Fibroblast of lung (primary cell): Measurements from ENCODE around the gene DUSP19. TPM values are rescaled to one million over a fixed set of nuclear protein-coding genes. Genes with fewer than 3 reads are reported as not detected.

Source experiments
- DNase-seq, 2 donors: peaks; one replicate each; pipeline versions ENCODE4 v3.0.0 to v3.0.0-alpha.2; 2010; ENCODE audit warnings: low read depth in 2 of 2
- H2AFZ ChIP-seq: 2 replicates; pipeline ENCODE4 v1.5.1; 2012; ENCODE audit warnings: low read length, control low read depth, inconsistent platforms
- H3K27ac ChIP-seq: 2 replicates; pipeline ENCODE4 v1.5.1; 2011; ENCODE audit warnings: low read length, control low read depth; ENCODE audit not compliant: insufficient read depth
- H3K27me3 ChIP-seq: 2 replicates; pipeline ENCODE4 v1.5.1; 2011; ENCODE audit warnings: mild to moderate bottlenecking, low read length; ENCODE audit not compliant: control insufficient read depth, insufficient read depth
- H3K36me3 ChIP-seq: 2 replicates; pipeline ENCODE4 v1.5.1; 2011; ENCODE audit warnings: low read length; ENCODE audit not compliant: control insufficient read depth, insufficient read depth
- H3K4me1 ChIP-seq: 2 replicates; pipeline ENCODE4 v1.5.1; 2011; ENCODE audit warnings: low read length; ENCODE audit not compliant: control insufficient read depth, insufficient read depth; ENCODE audit errors: extremely low read depth
- H3K4me2 ChIP-seq: 2 replicates; pipeline ENCODE4 v1.5.1; 2011; ENCODE audit warnings: low read length, control low read depth; ENCODE audit not compliant: insufficient read depth; ENCODE audit errors: extremely low read depth
- H3K4me3 ChIP-seq, 4 experiments: fragments of 200-600 bp in 1 of 4; sonication (generic) in 1 of 4; replicated peaks in 1 of 4; 2 replicates each; pipeline ENCODE4 v1.5.1; 2011 to 2016; ENCODE audit warnings: low read length in 4 of 4, low read depth in 3 of 4, mild to moderate bottlenecking in 3 of 4, control low read depth in 2 of 4, inconsistent platforms in 1 of 4, mixed read lengths in 1 of 4; ENCODE audit not compliant: insufficient read depth in 1 of 4; ENCODE audit errors: control extremely low read depth in 1 of 4
- H3K79me2 ChIP-seq: 2 replicates; pipeline ENCODE4 v1.5.1; 2012; ENCODE audit warnings: mild to moderate bottlenecking, low read length, inconsistent platforms; ENCODE audit not compliant: control insufficient read depth, insufficient read depth
- H3K9ac ChIP-seq: 2 replicates; pipeline ENCODE4 v1.5.1; 2011; ENCODE audit warnings: mild to moderate bottlenecking, low read length, control low read depth; ENCODE audit not compliant: insufficient read depth
- H3K9me3 ChIP-seq: 2 replicates; pipeline ENCODE4 v1.5.1; 2012; ENCODE audit warnings: low read depth, low read length; ENCODE audit not compliant: control insufficient read depth, insufficient read depth
- H4K20me1 ChIP-seq: 2 replicates; pipeline ENCODE4 v1.5.1; 2011; ENCODE audit warnings: low read length; ENCODE audit not compliant: control insufficient read depth, insufficient read depth; ENCODE audit errors: extremely low read depth
- CTCF ChIP-seq, 2 donors: IDR thresholded peaks in 1 of 2; conservative IDR thresholded peaks in 1 of 2; 1 replicate in 1 of 2; 2 replicates in 1 of 2; pipeline ENCODE4 v1.5.1; 2011 to 2012; ENCODE audit warnings: low read length in 2 of 2, control low read depth in 1 of 2, inconsistent platforms in 1 of 2, low read depth in 1 of 2, mild to moderate bottlenecking in 1 of 2
- EZH2 ChIP-seq: IDR thresholded peaks from 2 replicates; pipeline ENCODE4 v1.5.1; 2012; ENCODE audit warnings: low read length, control low read depth, mild to moderate bottlenecking; ENCODE audit errors: missing control alignments
- polyA plus RNA-seq, 2 donors: library from polyadenylated mRNA; depleted of rRNA in 1 of 2; stranded (reverse) in 1 of 2; unstranded in 1 of 2; fragments of >200 nt; gene quantifications; 2 replicates each; pipeline ENCODE4 v1.2.1, GENCODE V29; 2011 to 2012; ENCODE audit warnings: missing spikeins in 1 of 2
- total RNA-seq: library from RNA; depleted of rRNA; stranded (reverse); fragments of >200 nt; gene quantifications from 2 replicates; pipeline ENCODE4 v1.2.1, GENCODE V29; 2014

DUSP19 gene
- total and polyA plus RNA-seq, 2 donors (not counting 1 experiment from before 2014, with no cell fraction given), result 2.6 to 7.4 TPM

- Histone ChIP-seq H3K9ac (no peak overlapping the region), H3K4me3 (no peak overlapping the region), H3K27ac (no peak overlapping the region), H4K20me1 (no peaks in the 10 kb centered on the region), H3K9me3 (no peaks in the 10 kb centered on the region), H3K79me2 (no peaks in the 10 kb centered on the region), H3K4me1 (no peaks in the 10 kb centered on the region), H3K36me3 (no peaks in the 10 kb centered on the region), H3K4me2 (no peak overlapping the region), H2AFZ (no peak overlapping the region), H3K27me3 (no peaks in the 10 kb centered on the region)
- TF ChIP-seq EZH2, result no peak
- TF ChIP-seq CTCF (conservative IDR thresholded peaks at IDR 0.05 in 1 of 2, IDR thresholded peaks at IDR 0.05 in 1 of 2; ENCODE audit: low read depth in 1 of 2, low read length in 2 of 2), result no peak
- DNase-seq, result peak in 1 of 2 donors; percentile 9
Observed at GRCh38 chr2:183060571-183061231, 17.8 kb upstream of the DUSP19 start.

GRCh38 chr2:183063083-183063482 is 15.5 kb upstream of the DUSP19 start:
- Histone ChIP-seq H3K27ac (no peak overlapping the region), H3K4me3 (no peak overlapping the region), H3K9me3 (no peaks in the 10 kb centered on the region), H3K4me2 (no peak overlapping the region), H3K79me2 (no peaks in the 10 kb centered on the region), H3K27me3 (no peaks in the 10 kb centered on the region), H3K4me1 (no peaks in the 10 kb centered on the region), H2AFZ (no peak overlapping the region), H3K36me3 (no peaks in the 10 kb centered on the region), H3K9ac (no peak overlapping the region), H4K20me1 (no peaks in the 10 kb centered on the region)
- peak; percentile 73 to 81 for DNase-seq
- TF ChIP-seq EZH2 (no peak), CTCF (conservative IDR thresholded peaks at IDR 0.05 in 1 of 2, IDR thresholded peaks at IDR 0.05 in 1 of 2; ENCODE audit: low read depth in 1 of 2, low read length in 2 of 2) (no peak)

- H3K4me2 ChIP-seq, result no peak overlapping the region
- H3K4me1 ChIP-seq, result no peaks in the 10 kb centered on the region
- no peaks in the 10 kb centered on the region for H3K9me3 ChIP-seq
- no peak overlapping the region for H3K27ac ChIP-seq
- H3K79me2 ChIP-seq, result no peaks in the 10 kb centered on the region
- no peak overlapping the region for H2AFZ ChIP-seq
- no peaks in the 10 kb centered on the region for H3K36me3 ChIP-seq
- no peak for TF ChIP-seq EZH2
- no peak for TF ChIP-seq CTCF (conservative IDR thresholded peaks at IDR 0.05 in 1 of 2, IDR thresholded peaks at IDR 0.05 in 1 of 2; ENCODE audit: low read depth in 1 of 2, low read length in 2 of 2)
- H3K27me3 ChIP-seq, result no peaks in the 10 kb centered on the region
- H3K4me3 ChIP-seq, result no peak overlapping the region
- no peak overlapping the region for H3K9ac ChIP-seq
- DNase-seq, result no peak
- H4K20me1 ChIP-seq, result no peaks in the 10 kb centered on the region
Observed at GRCh38 chr2:183068561-183068960, 10.0 kb upstream of the DUSP19 start.
